HEK293 (cell line): ENCODE results near the gene EPN1.

Experiments used
- CTCF ChIA-PET: fragments of 350-600 bp; formaldehyde crosslinking; extraction: SDS; loops from one replicate; lab custom pipeline; 2021; ENCODE audit warnings: antibody characterized with exemption; lab: Yijun Ruan, JAX
- POLR2A ChIA-PET: fragments of 300-600 bp; formaldehyde crosslinking; extraction: SDS; loops from one replicate; lab custom pipeline; 2020; ENCODE audit warnings: antibody characterized with exemption, inconsistent platforms; lab: Yijun Ruan, JAX
- H3K27ac ChIP-seq: fragments of 200-500 bp; sonication (Bioruptor generic); 2 replicates; pipeline ENCODE4 v1.5.1; 2014; ENCODE audit warnings: low read depth, low read length, control low read depth, inconsistent platforms; ENCODE audit errors: extremely low read depth
- H3K36me3 ChIP-seq, 2 experiments: fragments of 200-500 bp in 1 of 2; sonication (Bioruptor generic) in 1 of 2; 1 replicate in 1 of 2; 2 replicates in 1 of 2; pipeline ENCODE4 v1.5.1; 2014 to 2017; ENCODE audit warnings: inconsistent platforms in 2 of 2, low read length in 2 of 2; ENCODE audit not compliant: control insufficient read depth in 2 of 2, insufficient read depth in 1 of 2
- H3K4me1 ChIP-seq: fragments of 200-500 bp; sonication (Bioruptor generic); 2 replicates; pipeline ENCODE4 v1.5.1; 2014; ENCODE audit warnings: mild to moderate bottlenecking, low read length, inconsistent platforms; ENCODE audit not compliant: control insufficient read depth, insufficient read depth
- H3K4me3 ChIP-seq: 2 replicates; pipeline ENCODE4 v1.5.1; 2011; ENCODE audit warnings: low read depth, mild to moderate bottlenecking, control low read depth, low read length, moderate library complexity
- H3K9me3 ChIP-seq: fragments of 200-500 bp; sonication (Bioruptor generic); 2 replicates; pipeline ENCODE4 v1.5.1; 2014; ENCODE audit warnings: low read depth, low read length, inconsistent platforms; ENCODE audit not compliant: control insufficient read depth, insufficient read depth
- BCL11A ChIP-seq: fragments of 450-650 bp; formaldehyde crosslinking; IDR thresholded peaks from 2 replicates; pipeline ENCODE4 v1.5.1; 2016; ENCODE audit warnings: low read depth, missing biosample characterization, missing genetic modification characterization
- GLIS1 ChIP-seq: fragments of 450-650 bp; formaldehyde crosslinking; IDR thresholded peaks from 2 replicates; pipeline ENCODE4 v1.5.1; 2016; ENCODE audit warnings: missing biosample characterization, missing genetic modification characterization
- HOXD13 ChIP-seq: sonication (generic); formaldehyde crosslinking; IDR thresholded peaks from 2 replicates; pipeline ENCODE4 v1.8.0; 2022; ENCODE audit warnings: missing genetic modification reagents, borderline replicate concordance
- KLF10 ChIP-seq: fragments of 450-650 bp; IDR thresholded peaks from 2 replicates; pipeline ENCODE4 v1.5.1; 2018; ENCODE audit warnings: missing biosample characterization, mild to moderate bottlenecking, missing genetic modification characterization
- OVOL3 ChIP-seq: fragments of 450-650 bp; formaldehyde crosslinking; IDR thresholded peaks from 2 replicates; pipeline ENCODE4 v1.5.1; 2016; ENCODE audit warnings: missing biosample characterization, missing genetic modification characterization
- PRDM10 ChIP-seq: fragments of 450-650 bp; formaldehyde crosslinking; IDR thresholded peaks from 2 replicates; pipeline ENCODE4 v1.5.1; 2016; ENCODE audit warnings: missing biosample characterization, missing genetic modification characterization
- ZBTB48 ChIP-seq: fragments of 450-650 bp; formaldehyde crosslinking; IDR thresholded peaks from 2 replicates; pipeline ENCODE4 v1.5.1; 2016; ENCODE audit warnings: missing biosample characterization, missing genetic modification characterization
- ZIC2 ChIP-seq: fragments of 450-650 bp; formaldehyde crosslinking; IDR thresholded peaks from 2 replicates; pipeline ENCODE4 v1.5.1; 2016; ENCODE audit warnings: missing biosample characterization, missing genetic modification characterization
- ZNF169 ChIP-seq: fragments of 450-650 bp; formaldehyde crosslinking; IDR thresholded peaks from 2 replicates; pipeline ENCODE4 v1.5.1; 2016; ENCODE audit warnings: missing biosample characterization, missing genetic modification characterization
- ZNF221 ChIP-seq: fragments of 450-650 bp; formaldehyde crosslinking; IDR thresholded peaks from 2 replicates; pipeline ENCODE4 v1.5.1; 2017; ENCODE audit warnings: missing biosample characterization, missing genetic modification characterization, borderline replicate concordance
- ZNF335 ChIP-seq: fragments of 450-650 bp; formaldehyde crosslinking; conservative IDR thresholded peaks from 2 replicates; pipeline ENCODE4 v1.5.1; 2016; ENCODE audit warnings: missing biosample characterization, missing genetic modification characterization
- ZNF548 ChIP-seq: fragments of 450-650 bp; formaldehyde crosslinking; IDR thresholded peaks from 2 replicates; pipeline ENCODE4 v1.5.1; 2016; ENCODE audit warnings: missing biosample characterization, missing genetic modification characterization
- ZSCAN4 ChIP-seq: fragments of 450-650 bp; formaldehyde crosslinking; IDR thresholded peaks from 2 replicates; pipeline ENCODE4 v1.5.1; 2017; ENCODE audit warnings: missing biosample characterization, missing genetic modification characterization
- TF ChIP-seq, protein P1 (sequence below): fragments of 450-650 bp; formaldehyde crosslinking; IDR thresholded peaks from 2 replicates; pipeline ENCODE4 v1.5.1; 2017; ENCODE audit warnings: missing biosample characterization, missing genetic modification characterization
- TF ChIP-seq, protein P2 (sequence below): fragments of 450-650 bp; formaldehyde crosslinking; IDR thresholded peaks from 2 replicates; pipeline ENCODE4 v1.5.1; 2016; ENCODE audit warnings: missing biosample characterization, missing genetic modification characterization
- TF ChIP-seq, protein P3 (sequence below): fragments of 450-650 bp; formaldehyde crosslinking; IDR thresholded peaks from 2 replicates; pipeline ENCODE4 v1.5.0; 2017; ENCODE audit warnings: missing biosample characterization, missing genetic modification characterization, borderline replicate concordance
- TF ChIP-seq, protein P4 (sequence below): fragments of 450-650 bp; formaldehyde crosslinking; IDR thresholded peaks from 2 replicates; pipeline ENCODE4 v1.5.1; 2016; ENCODE audit warnings: missing biosample characterization, missing genetic modification characterization, low read depth
- TF ChIP-seq, protein P5 (sequence below): fragments of 450-650 bp; formaldehyde crosslinking; IDR thresholded peaks from 2 replicates; pipeline ENCODE4 v1.5.1; 2017; ENCODE audit warnings: missing biosample characterization, mild to moderate bottlenecking, missing genetic modification characterization, moderate library complexity

The EPN1 gene

DNA sequence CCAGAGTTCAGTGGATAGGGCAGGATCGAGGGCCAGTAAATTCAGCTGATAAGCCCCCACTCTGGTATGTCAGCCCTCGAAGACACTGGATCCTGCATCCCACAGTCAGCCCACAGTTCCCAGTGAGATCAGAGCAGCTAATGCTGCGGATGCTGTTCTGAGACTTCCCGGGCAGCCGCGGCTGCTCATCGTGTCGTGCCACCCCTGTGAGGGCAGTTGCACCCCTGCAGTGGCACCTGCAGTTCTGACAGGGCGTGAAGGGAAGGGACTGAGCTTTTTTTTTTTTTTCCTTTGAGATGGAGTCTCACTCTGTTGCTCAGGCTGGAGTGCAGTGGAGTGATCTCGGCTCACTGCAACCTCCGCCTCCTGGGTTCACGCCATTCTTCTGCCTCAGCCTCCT lies 7.5 kb upstream of the EPN1 start:
- Histone ChIP-seq H3K4me3 (no peak overlapping the region), H3K27ac (no peak overlapping the region), H3K36me3 (peaks cover 51 to 90% of the 10 kb centered on the region in 2 experiments), H3K4me1 (peaks cover 7% of the 10 kb centered on the region), H3K9me3 (no peaks in the 10 kb centered on the region)
- POLR2A ChIA-PET = interaction anchor here (2.7 to 3.0 kb wide), 2 partner anchors 11 to 13 kb away, joined by 10 to 12 read pairs; partner anchors contain the start of gene U2AF2
- CTCF ChIA-PET = interaction anchor here (0.6 to 1.1 kb wide), 3 partner anchors 13 to 35 kb away, joined by 4 to 5 read pairs (median 4); partner anchors contain the start of gene CCDC106
- TF ChIP-seq, protein P1, sequence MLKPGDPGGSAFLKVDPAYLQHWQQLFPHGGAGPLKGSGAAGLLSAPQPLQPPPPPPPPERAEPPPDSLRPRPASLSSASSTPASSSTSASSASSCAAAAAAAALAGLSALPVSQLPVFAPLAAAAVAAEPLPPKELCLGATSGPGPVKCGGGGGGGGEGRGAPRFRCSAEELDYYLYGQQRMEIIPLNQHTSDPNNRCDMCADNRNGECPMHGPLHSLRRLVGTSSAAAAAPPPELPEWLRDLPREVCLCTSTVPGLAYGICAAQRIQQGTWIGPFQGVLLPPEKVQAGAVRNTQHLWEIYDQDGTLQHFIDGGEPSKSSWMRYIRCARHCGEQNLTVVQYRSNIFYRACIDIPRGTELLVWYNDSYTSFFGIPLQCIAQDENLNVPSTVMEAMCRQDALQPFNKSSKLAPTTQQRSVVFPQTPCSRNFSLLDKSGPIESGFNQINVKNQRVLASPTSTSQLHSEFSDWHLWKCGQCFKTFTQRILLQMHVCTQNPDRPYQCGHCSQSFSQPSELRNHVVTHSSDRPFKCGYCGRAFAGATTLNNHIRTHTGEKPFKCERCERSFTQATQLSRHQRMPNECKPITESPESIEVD (tag by site-specific recombination) = no peak
- TF ChIP-seq PRDM10 = no peak
- TF ChIP-seq GLIS1 (tag by site-specific recombination) = peak; percentile 19; the same call in 1 of the 2 replicates
- no peak for TF ChIP-seq ZBTB48 (tag by site-specific recombination)
- peak; percentile 88 for TF ChIP-seq ZIC2
- no peak for TF ChIP-seq ZNF221

- H3K27ac ChIP-seq = no peak overlapping the region
These were observed 7.1 kb upstream of the EPN1 start for GRCh38 chr19:55667958-55668357.

More at GRCh38 chr19:55667958-55668357, 7.1 kb upstream of the EPN1 start:
- H3K4me3 ChIP-seq = no peak overlapping the region
- ChIA-PET POLR2A (interaction anchor here (2.7 to 3.0 kb wide), 2 partner anchors 11 to 13 kb away, joined by 10 to 12 read pairs; partner anchors contain the start of gene U2AF2), CTCF (interaction anchor here (0.6 to 1.0 kb wide), 2 partner anchors 14 to 20 kb away, joined by 4 to 5 read pairs; partner anchors contain the start of gene CCDC106)
- TF ChIP-seq ZNF169 (tag by site-specific recombination) = no peak
- TF ChIP-seq ZSCAN4 = no peak
- TF ChIP-seq OVOL3 (tag by site-specific recombination) = no peak
- TF ChIP-seq, protein P2, sequence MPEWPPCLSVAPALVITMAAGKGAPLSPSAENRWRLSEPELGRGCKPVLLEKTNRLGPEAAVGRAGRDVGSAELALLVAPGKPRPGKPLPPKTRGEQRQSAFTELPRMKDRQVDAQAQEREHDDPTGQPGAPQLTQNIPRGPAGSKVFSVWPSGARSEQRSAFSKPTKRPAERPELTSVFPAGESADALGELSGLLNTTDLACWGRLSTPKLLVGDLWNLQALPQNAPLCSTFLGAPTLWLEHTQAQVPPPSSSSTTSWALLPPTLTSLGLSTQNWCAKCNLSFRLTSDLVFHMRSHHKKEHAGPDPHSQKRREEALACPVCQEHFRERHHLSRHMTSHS (tag by site-specific recombination) = no peak
- TF ChIP-seq KLF10 (tag by site-specific recombination) = no peak
- TF ChIP-seq BCL11A (tag by site-specific recombination) = 0 out of 2 replicates have a peak, but pooled peaks have one; percentile 30
- TF ChIP-seq, protein P3, sequence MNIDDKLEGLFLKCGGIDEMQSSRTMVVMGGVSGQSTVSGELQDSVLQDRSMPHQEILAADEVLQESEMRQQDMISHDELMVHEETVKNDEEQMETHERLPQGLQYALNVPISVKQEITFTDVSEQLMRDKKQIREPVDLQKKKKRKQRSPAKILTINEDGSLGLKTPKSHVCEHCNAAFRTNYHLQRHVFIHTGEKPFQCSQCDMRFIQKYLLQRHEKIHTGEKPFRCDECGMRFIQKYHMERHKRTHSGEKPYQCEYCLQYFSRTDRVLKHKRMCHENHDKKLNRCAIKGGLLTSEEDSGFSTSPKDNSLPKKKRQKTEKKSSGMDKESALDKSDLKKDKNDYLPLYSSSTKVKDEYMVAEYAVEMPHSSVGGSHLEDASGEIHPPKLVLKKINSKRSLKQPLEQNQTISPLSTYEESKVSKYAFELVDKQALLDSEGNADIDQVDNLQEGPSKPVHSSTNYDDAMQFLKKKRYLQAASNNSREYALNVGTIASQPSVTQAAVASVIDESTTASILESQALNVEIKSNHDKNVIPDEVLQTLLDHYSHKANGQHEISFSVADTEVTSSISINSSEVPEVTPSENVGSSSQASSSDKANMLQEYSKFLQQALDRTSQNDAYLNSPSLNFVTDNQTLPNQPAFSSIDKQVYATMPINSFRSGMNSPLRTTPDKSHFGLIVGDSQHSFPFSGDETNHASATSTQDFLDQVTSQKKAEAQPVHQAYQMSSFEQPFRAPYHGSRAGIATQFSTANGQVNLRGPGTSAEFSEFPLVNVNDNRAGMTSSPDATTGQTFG (tag by site-specific recombination) = no peak
- 0 out of 2 replicates have a peak, but pooled peaks have one; percentile 11 for TF ChIP-seq HOXD13
- TF ChIP-seq, protein P4, sequence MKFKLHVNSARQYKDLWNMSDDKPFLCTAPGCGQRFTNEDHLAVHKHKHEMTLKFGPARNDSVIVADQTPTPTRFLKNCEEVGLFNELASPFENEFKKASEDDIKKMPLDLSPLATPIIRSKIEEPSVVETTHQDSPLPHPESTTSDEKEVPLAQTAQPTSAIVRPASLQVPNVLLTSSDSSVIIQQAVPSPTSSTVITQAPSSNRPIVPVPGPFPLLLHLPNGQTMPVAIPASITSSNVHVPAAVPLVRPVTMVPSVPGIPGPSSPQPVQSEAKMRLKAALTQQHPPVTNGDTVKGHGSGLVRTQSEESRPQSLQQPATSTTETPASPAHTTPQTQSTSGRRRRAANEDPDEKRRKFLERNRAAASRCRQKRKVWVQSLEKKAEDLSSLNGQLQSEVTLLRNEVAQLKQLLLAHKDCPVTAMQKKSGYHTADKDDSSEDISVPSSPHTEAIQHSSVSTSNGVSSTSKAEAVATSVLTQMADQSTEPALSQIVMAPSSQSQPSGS = no peak
- no peak for TF ChIP-seq ZNF335 (tag by site-specific recombination)
- TF ChIP-seq ZBTB48 (tag by site-specific recombination) = no peak
- no peak for TF ChIP-seq ZNF548
- TF ChIP-seq, protein P5, sequence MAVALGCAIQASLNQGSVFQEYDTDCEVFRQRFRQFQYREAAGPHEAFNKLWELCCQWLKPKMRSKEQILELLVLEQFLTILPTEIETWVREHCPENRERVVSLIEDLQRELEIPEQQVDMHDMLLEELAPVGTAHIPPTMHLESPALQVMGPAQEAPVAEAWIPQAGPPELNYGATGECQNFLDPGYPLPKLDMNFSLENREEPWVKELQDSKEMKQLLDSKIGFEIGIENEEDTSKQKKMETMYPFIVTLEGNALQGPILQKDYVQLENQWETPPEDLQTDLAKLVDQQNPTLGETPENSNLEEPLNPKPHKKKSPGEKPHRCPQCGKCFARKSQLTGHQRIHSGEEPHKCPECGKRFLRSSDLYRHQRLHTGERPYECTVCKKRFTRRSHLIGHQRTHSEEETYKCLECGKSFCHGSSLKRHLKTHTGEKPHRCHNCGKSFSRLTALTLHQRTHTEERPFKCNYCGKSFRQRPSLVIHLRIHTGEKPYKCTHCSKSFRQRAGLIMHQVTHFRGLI (tag by site-specific recombination) = no peak
- H3K4me1 ChIP-seq = peaks cover 8% of the 10 kb centered on the region
- peaks cover 49 to 86% of the 10 kb centered on the region in 2 experiments for H3K36me3 ChIP-seq
- H3K9me3 ChIP-seq = no peaks in the 10 kb centered on the region
